ENCODE results near the gene PUS1. TPM values are rescaled to one million over a fixed set of nuclear protein-coding genes. Genes with fewer than 3 reads are reported as not detected.

PUS1 gene
- total and polyA plus RNA-seq, 2 of the 4 experiments (the other 2 are of a cell fraction) = 14.0 to 36.7 TPM

DNA sequence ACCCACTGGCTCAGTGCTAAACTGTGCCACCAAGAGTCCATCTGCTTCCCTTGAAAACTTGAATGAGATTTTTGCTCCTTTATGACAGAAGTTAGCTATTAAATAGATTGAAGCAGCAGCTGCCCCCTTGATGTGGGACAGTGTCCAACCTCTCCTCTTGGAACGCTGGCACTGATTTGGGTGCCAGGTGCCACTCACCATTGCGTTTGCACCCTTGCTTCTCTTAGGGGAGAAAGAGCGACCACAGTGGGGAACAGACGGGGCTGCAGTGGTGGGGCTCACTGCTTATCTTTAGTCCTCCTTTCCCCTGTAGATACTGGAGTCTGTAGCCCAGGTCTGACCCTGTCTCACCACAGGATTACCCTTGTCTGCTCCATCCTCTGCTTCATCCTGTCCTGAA lies 30.0 kb downstream of the PUS1 start:
- Histone ChIP-seq H3K9ac (ENCODE audit: low read depth, low read length) (no peak overlapping the region), H3K79me1 (ENCODE audit: low read depth in 1 of 2, low read length in 2 of 2) (peaks cover 17 to 69% of the 10 kb centered on the region in 2 experiments), H2AK9ac (replicated peaks; ENCODE audit: low read depth, low read length, poor library complexity) (no peak overlapping the region), H3K27me3 (ENCODE audit: control insufficient read depth, insufficient read depth, low read length) (no peaks in the 10 kb centered on the region), H2BK120ac (ENCODE audit: low read depth, low read length) (no peak overlapping the region), H3K14ac (replicated peaks; ENCODE audit: low read depth, low read length) (no peak overlapping the region), H4K20me1 (ENCODE audit: insufficient read depth, low read length) (peaks cover 62% of the 10 kb centered on the region), H4K5ac (ENCODE audit: low read depth, low read length) (no peak overlapping the region), H3K56ac (ENCODE audit: extremely low read depth, insufficient read depth, low read length) (no peak overlapping the region), H2AK5ac (ENCODE audit: low read depth, low read length) (no peak overlapping the region), H3K27ac (ENCODE audit: insufficient read depth, low read length) (no peak overlapping the region; the same call in 1 of the 2 replicates), H3K4me2 (ENCODE audit: low read depth, low read length) (no peak overlapping the region), H3K4me3 (ENCODE audit: insufficient read depth, low read depth, low read length) (no peak overlapping the region), H4K91ac (ENCODE audit: insufficient read depth, low read depth, low read length) (no peak overlapping the region), H4K8ac (ENCODE audit: low read depth in 2 of 2, low read length in 2 of 2) (no peak overlapping the region), H2BK20ac (ENCODE audit: low read depth, low read length) (no peak overlapping the region), H3K9me3 (ENCODE audit: control insufficient read depth, insufficient read depth, low read length) (no peaks in the 10 kb centered on the region), H2AFZ (replicated peaks; ENCODE audit: low read length, poor library complexity) (no peak overlapping the region), H3K4me1 (ENCODE audit: control insufficient read depth, insufficient read depth, low read length) (peaks cover 3% of the 10 kb centered on the region), H3K4ac (ENCODE audit: low read depth, low read length) (no peak overlapping the region), H3K23ac (ENCODE audit: low read depth, low read length) (no peak overlapping the region), H2BK15ac (ENCODE audit: low read depth, low read length) (no peak overlapping the region), H3K36me3 (ENCODE audit: control insufficient read depth, insufficient read depth, low read length) (peaks cover 5% of the 10 kb centered on the region), H3K18ac (ENCODE audit: low read depth, low read length) (no peak overlapping the region), H2BK5ac (ENCODE audit: low read depth, low read length, poor library complexity, severe bottlenecking) (no peak overlapping the region), H3K9me1 (ENCODE audit: insufficient read depth, low read length) (peaks cover 16% of the 10 kb centered on the region)
- intact Hi-C loops (cut with micrococcal nuclease) = loop anchor here (10.0 kb wide), 1 partner anchor 124 kb away; no protein-coding TSS in a partner anchor
- WGBS, 2 experiments (ENCODE audit: extremely low coverage in 2 of 2, insufficient read length in 1 of 2) = 86% methylated on average over 4 of the region's 4 CpGs; no CpG with 5 or more reads in 1 of the 2 experiments
- TF ChIP-seq BHLHE40 (IDR thresholded peaks at IDR 0.05; ENCODE audit: low read depth, low read length) = no peak
- TF ChIP-seq RAD21 (IDR thresholded peaks at IDR 0.05; ENCODE audit: low read length) = no peak
- TF ChIP-seq CEBPB (IDR thresholded peaks at IDR 0.05; ENCODE audit: low read depth, low read length) = no peak
- TF ChIP-seq NFE2L2 (IDR thresholded peaks at IDR 0.05; ENCODE audit: low read depth, low read length) = no peak
- no peak for TF ChIP-seq POLR2A (IDR thresholded peaks at IDR 0.05; ENCODE audit: low read depth, low read length)
- no peak for TF ChIP-seq FOS (IDR thresholded peaks at IDR 0.05; ENCODE audit: low read depth, low read length)
- TF ChIP-seq CHD1 (IDR thresholded peaks at IDR 0.05; ENCODE audit: low read depth, low read length) = no peak
- TF ChIP-seq RFX5 (IDR thresholded peaks at IDR 0.05; ENCODE audit: low read depth, low read length) = no peak
- no peak for TF ChIP-seq MXI1 (IDR thresholded peaks at IDR 0.05; ENCODE audit: borderline replicate concordance, low read depth, low read length)
- TF ChIP-seq, protein P1, sequence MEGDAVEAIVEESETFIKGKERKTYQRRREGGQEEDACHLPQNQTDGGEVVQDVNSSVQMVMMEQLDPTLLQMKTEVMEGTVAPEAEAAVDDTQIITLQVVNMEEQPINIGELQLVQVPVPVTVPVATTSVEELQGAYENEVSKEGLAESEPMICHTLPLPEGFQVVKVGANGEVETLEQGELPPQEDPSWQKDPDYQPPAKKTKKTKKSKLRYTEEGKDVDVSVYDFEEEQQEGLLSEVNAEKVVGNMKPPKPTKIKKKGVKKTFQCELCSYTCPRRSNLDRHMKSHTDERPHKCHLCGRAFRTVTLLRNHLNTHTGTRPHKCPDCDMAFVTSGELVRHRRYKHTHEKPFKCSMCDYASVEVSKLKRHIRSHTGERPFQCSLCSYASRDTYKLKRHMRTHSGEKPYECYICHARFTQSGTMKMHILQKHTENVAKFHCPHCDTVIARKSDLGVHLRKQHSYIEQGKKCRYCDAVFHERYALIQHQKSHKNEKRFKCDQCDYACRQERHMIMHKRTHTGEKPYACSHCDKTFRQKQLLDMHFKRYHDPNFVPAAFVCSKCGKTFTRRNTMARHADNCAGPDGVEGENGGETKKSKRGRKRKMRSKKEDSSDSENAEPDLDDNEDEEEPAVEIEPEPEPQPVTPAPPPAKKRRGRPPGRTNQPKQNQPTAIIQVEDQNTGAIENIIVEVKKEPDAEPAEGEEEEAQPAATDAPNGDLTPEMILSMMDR (conservative IDR thresholded peaks at IDR 0.05; ENCODE audit: low read depth, low read length) = no peak
- TF ChIP-seq SMC3 (IDR thresholded peaks at IDR 0.05; ENCODE audit: low read depth, low read length) = no peak
- TF ChIP-seq, protein P2, sequence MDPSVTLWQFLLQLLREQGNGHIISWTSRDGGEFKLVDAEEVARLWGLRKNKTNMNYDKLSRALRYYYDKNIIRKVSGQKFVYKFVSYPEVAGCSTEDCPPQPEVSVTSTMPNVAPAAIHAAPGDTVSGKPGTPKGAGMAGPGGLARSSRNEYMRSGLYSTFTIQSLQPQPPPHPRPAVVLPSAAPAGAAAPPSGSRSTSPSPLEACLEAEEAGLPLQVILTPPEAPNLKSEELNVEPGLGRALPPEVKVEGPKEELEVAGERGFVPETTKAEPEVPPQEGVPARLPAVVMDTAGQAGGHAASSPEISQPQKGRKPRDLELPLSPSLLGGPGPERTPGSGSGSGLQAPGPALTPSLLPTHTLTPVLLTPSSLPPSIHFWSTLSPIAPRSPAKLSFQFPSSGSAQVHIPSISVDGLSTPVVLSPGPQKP (IDR thresholded peaks at IDR 0.05; ENCODE audit: borderline replicate concordance, low read depth, low read length) = no peak
- no TSS peak for BruUV-seq (replicated peaks)
- dilution Hi-C loops (cut with HindIII; ENCODE audit: low sequenced_read_pairs, unreplicated experiment) = no loop called here
- ChIA-PET POLR2A (ENCODE audit: unreplicated experiment) (no interaction called here), CTCF (no interaction called here)
- in situ Hi-C loops (cut with MboI; ENCODE audit: low sequenced_read_pairs) = no loop called here
- DNase-seq (no peak), ATAC-seq (ENCODE audit: low read depth) (no peak; the same call in 1 of the 2 replicates)

Measured in IMR-90 (cell line).